HepG2 (cell line): ENCODE measurements around the gene ADAM10. TPM values are rescaled to one million over a fixed set of nuclear protein-coding genes. Genes with fewer than 3 reads are reported as not detected.

Experiments used
- ATAC-seq: fragments of 200-7000 bp; cut with Tn5 transposase; 3 replicates; pipeline ENCODE4 v1.9.1; 2020; ENCODE audit warnings: mild to moderate bottlenecking, moderate library complexity
- BruUV-seq: library from RNA; stranded (reverse); fragments of 400-500 nt; replicated peaks from 2 replicates; lab custom pipeline; 2021; lab: Mats Ljungman, UMichigan
- CTCF ChIA-PET: fragments of 300-600 bp; formaldehyde crosslinking; extraction: SDS; loops from one replicate; lab custom pipeline; 2021; ENCODE audit warnings: low total read pairs, inconsistent platforms, low intra/inter-chr PET ratio; lab: Yijun Ruan, JAX
- POLR2A ChIA-PET: fragments of 350-600 bp; sonication (Branson Sonifier 250); formaldehyde crosslinking; loops from one replicate; lab custom pipeline; 2020; ENCODE audit warnings: antibody characterized with exemption, inconsistent platforms; lab: Yijun Ruan, JAX
- DNase-seq: peaks from one replicate; pipeline ENCODE4 v3.0.0-alpha.2; 2015; ENCODE audit warnings: low spot score
- FAIRE-seq: peaks from 3 replicates; lab custom pipeline; 2011; peaks lifted over from hg19 to GRCh38; lab: Jason Lieb, UNC
- H2AFZ ChIP-seq: one replicate; pipeline ENCODE4 v1.6.1; 2011; ENCODE audit warnings: low read length, inconsistent platforms
- H3K27ac ChIP-seq: fragments of 300-600 bp; 3 replicates; pipeline ENCODE4 v1.8.0; 2011; ENCODE audit warnings: mixed run types, mild to moderate bottlenecking, mixed read lengths, low read length, inconsistent platforms; ENCODE audit not compliant: insufficient read depth; ENCODE audit errors: extremely low read length
- H3K27me3 ChIP-seq, 2 experiments: fragments of 200-600 bp in 1 of 2; 2 replicates in 1 of 2; 3 replicates in 1 of 2; pipeline versions ENCODE4 v1.6.0 to v1.8.0; 2011; ENCODE audit warnings: low read length in 2 of 2, mild to moderate bottlenecking in 2 of 2, moderate library complexity in 2 of 2, inconsistent platforms in 1 of 2; ENCODE audit not compliant: insufficient read depth in 2 of 2, control insufficient read depth in 1 of 2
- H3K36me3 ChIP-seq, 2 experiments: fragments of 200-600 bp in 1 of 2; replicated peaks in 1 of 2; 2 replicates in 1 of 2; 3 replicates in 1 of 2; pipeline versions ENCODE4 v1.5.1 to v1.8.0; 2011; ENCODE audit warnings: low read length in 2 of 2, inconsistent platforms in 1 of 2; ENCODE audit not compliant: insufficient read depth in 2 of 2, control insufficient read depth in 1 of 2
- H3K4me1 ChIP-seq: 2 replicates; pipeline ENCODE4 v1.5.1; 2012; ENCODE audit warnings: low read length, inconsistent platforms; ENCODE audit not compliant: insufficient read depth
- H3K4me2 ChIP-seq: 2 replicates; pipeline ENCODE4 v1.6.0; 2011; ENCODE audit warnings: low read depth, low read length, inconsistent platforms
- H3K4me3 ChIP-seq, 3 experiments: fragments of 200-600 bp in 1 of 3; sonication (generic), shearing (Covaris generic) in 1 of 3; replicated peaks in 1 of 3; 2 replicates each; pipeline ENCODE4 v1.5.1; 2011 to 2016; ENCODE audit warnings: low read length in 3 of 3, inconsistent platforms in 2 of 3, low read depth in 2 of 3, mild to moderate bottlenecking in 2 of 3, control low read depth in 1 of 3, mixed read lengths in 1 of 3; ENCODE audit not compliant: insufficient read depth in 1 of 3
- H3K79me2 ChIP-seq: one replicate; pipeline ENCODE4 v1.6.1; 2011; ENCODE audit warnings: low read length, inconsistent platforms; ENCODE audit not compliant: insufficient read depth
- H3K9ac ChIP-seq: 2 replicates; pipeline ENCODE4 v1.6.0; 2011; ENCODE audit warnings: mild to moderate bottlenecking, low read depth, low read length, inconsistent platforms; ENCODE audit not compliant: insufficient read depth
- H3K9me3 ChIP-seq: 2 replicates; pipeline ENCODE4 v1.5.1; 2012; ENCODE audit warnings: mild to moderate bottlenecking, low read length
- H4K20me1 ChIP-seq: 2 replicates; pipeline ENCODE4 v1.6.0; 2011; ENCODE audit warnings: inconsistent platforms, mild to moderate bottlenecking, low read length, moderate library complexity; ENCODE audit not compliant: insufficient read depth
- RFX3 ChIP-seq: IDR thresholded peaks from 2 replicates; pipeline ENCODE4 v1.6.1; 2016; ENCODE audit warnings: missing biosample characterization, missing genetic modification reagents
- TGIF2 ChIP-seq: IDR thresholded peaks from 2 replicates; pipeline ENCODE4 v1.6.1; 2016; ENCODE audit warnings: control low read depth, missing compliant biosample characterization
- WIZ ChIP-seq: sonication (generic); formaldehyde crosslinking; IDR thresholded peaks from 2 replicates; pipeline ENCODE4 v1.5.1; 2020; ENCODE audit warnings: mild to moderate bottlenecking, missing genetic modification reagents
- ZBTB4 ChIP-seq: sonication (generic); formaldehyde crosslinking; IDR thresholded peaks from 2 replicates; pipeline ENCODE4 v1.4.0; 2020; ENCODE audit warnings: missing genetic modification reagents, mild to moderate bottlenecking, borderline replicate concordance
- ZNF317 ChIP-seq: sonication (generic); formaldehyde crosslinking; IDR thresholded peaks from 2 replicates; pipeline ENCODE4 v1.5.0; 2020; ENCODE audit warnings: mild to moderate bottlenecking, missing genetic modification reagents
- WGBS: methylation state at CpG from one replicate; pipeline ENCODE4 v1.1.6; 2017; ENCODE audit warnings: low lambda C conversion rate; 5-methylcytosine and 5-hydroxymethylcytosine counted together
- in situ Hi-C: cut with HindIII; loops from 2 replicates; pipeline ENCODE4 v1.10.0; 2017; ENCODE audit warnings: low pct_unique_long_range_greater_than_20kb; ENCODE audit not compliant: extremely low pct_ligation_motif_present
- intact Hi-C: fragments of 100-400 bp; cut with micrococcal nuclease; formaldehyde crosslinking; loops from one replicate; pipeline ENCODE4 v1.10.0; 2022; ENCODE audit not compliant: unreplicated experiment
- polyA plus RNA-seq, 8 experiments: library from polyadenylated mRNA; depleted of rRNA in 3 of 8; stranded (reverse) in 7 of 8; unstranded in 1 of 8; fragments of >200 nt; fragmentation: Illumina TruSeq in 4 of 8; extraction: Trizol in 4 of 8; gene quantifications; 2 replicates each; pipeline versions ENCODE4 v1.2.1 to v1.2.3, GENCODE V29; 2011 to 2016; ENCODE audit warnings: low read depth in 4 of 8, missing spikeins in 1 of 8, mixed read lengths in 1 of 8; ENCODE audit not compliant: insufficient read depth in 1 of 8
- total RNA-seq, 5 experiments: library from RNA; depleted of rRNA; stranded (reverse); fragments of >200 nt; fragmentation: Illumina TruSeq; extraction: Trizol; gene quantifications; 2 replicates each; pipeline ENCODE4 v1.2.3, GENCODE V29; 2016; ENCODE audit warnings: low read depth in 1 of 5

The ADAM10 gene
- total and polyA plus RNA-seq, 2 of the 13 experiments (the other 11 are each of a cell fraction or from before 2014, with no cell fraction given): 92.7 to 125 TPM

DNA sequence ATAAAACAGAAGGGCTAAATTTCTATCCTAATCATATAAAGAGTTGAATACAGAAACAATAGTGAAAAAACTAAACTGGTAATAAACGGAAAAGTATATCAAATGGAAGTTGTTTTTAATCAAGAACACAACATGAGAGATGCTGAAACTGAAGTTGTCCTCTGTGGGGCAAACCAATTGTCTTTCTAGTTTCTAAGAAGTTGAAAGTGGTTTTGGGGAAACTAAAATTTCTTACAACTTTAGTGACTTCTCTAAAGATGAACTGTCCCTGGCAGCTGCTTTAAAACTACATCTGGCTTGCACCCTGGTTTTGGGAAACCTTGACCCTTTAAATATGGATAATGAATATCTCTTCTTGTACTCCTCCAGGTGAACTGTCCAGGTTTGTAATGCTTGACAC lies 155.6 kb downstream of the ADAM10 start:
- FAIRE-seq: no peak
- ATAC-seq: no peak

More for the DNA sequence above, 155.6 kb downstream of the ADAM10 start:
- Histone ChIP-seq H2AFZ (no peak overlapping the region), H3K36me3 (peaks cover 2 to 18% of the 10 kb centered on the region in 2 experiments; a peak in 2 of 5 replicates), H4K20me1 (no peaks in the 10 kb centered on the region), H3K27me3 (no peaks in the 10 kb centered on the region), H3K4me2 (no peak overlapping the region), H3K79me2 (no peaks in the 10 kb centered on the region), H3K4me3 (no peak overlapping the region), H3K9me3 (no peaks in the 10 kb centered on the region), H3K4me1 (no peaks in the 10 kb centered on the region), H3K27ac (no peak overlapping the region), H3K9ac (no peak overlapping the region)
- in situ Hi-C loops (no loop called here), intact Hi-C loops (no loop called here)
- CTCF ChIA-PET: no interaction called here
- 97% methylated on average over 1 of the region's 1 CpG for WGBS
- no peak for TF ChIP-seq RFX3 (CRISPR knock-in tag)
- no peak for TF ChIP-seq ZNF317 (CRISPR knock-in tag)
- no peak for TF ChIP-seq WIZ
- TF ChIP-seq ZBTB4: no peak
- TF ChIP-seq TGIF2 (CRISPR knock-in tag): no peak
- no TSS peak for BruUV-seq
- POLR2A ChIA-PET: no interaction called here
- no peak for DNase-seq
